ENCODE results near the gene ARL2BP. TPM values are rescaled to one million over a fixed set of nuclear protein-coding genes. Genes with fewer than 3 reads are reported as not detected.

ARL2BP gene
- total and polyA plus RNA-seq, 10 of the 15 experiments (the other 5 are each of a cell fraction or from before 2014, with no cell fraction given): 12.5 to 56.6 (median 29.7) TPM

DNA sequence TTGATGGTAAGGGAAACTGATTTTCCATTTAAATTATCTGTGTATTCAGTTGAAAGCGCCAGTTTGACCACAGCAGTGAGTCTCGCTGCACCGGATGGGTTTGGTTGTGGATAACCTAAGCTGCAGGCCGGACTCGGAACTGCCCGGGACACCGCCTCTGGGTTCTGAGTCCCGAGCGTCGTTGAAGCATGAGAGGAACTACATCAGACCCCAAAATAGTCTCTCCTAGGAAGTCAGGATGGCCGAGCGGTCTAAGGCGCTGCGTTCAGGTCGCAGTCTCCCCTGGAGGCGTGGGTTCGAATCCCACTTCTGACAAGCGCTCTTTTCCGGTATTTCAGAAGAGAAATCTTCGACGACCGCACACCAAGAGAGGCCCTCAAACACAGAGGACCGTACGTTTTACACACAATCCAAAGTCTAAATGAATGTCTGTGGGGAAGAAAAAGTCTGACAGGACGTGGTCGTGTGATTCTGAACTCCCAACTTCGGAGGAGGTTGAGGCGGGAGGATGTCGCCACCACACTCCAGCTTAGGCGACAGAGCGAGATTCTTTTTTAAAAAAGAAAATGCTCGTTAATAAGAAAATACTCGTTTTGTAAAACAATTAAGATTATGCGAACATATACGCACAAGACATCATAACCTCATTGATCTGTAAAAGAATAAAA, 54.8 kb downstream of the ARL2BP start (continued):
- TF ChIP-seq, protein P1, sequence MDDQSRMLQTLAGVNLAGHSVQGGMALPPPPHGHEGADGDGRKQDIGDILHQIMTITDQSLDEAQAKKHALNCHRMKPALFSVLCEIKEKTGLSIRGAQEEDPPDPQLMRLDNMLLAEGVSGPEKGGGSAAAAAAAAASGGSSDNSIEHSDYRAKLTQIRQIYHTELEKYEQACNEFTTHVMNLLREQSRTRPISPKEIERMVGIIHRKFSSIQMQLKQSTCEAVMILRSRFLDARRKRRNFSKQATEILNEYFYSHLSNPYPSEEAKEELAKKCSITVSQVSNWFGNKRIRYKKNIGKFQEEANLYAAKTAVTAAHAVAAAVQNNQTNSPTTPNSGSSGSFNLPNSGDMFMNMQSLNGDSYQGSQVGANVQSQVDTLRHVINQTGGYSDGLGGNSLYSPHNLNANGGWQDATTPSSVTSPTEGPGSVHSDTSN (IDR thresholded peaks at IDR 0.05; ENCODE audit: insufficient replicate concordance, low read depth, low read length): no peak
- TF ChIP-seq ATF7 (IDR thresholded peaks at IDR 0.05; ENCODE audit: low read depth) (peak; percentile 77), SRF (IDR thresholded peaks at IDR 0.05; ENCODE audit: low read depth in 2 of 2, low read length in 2 of 2) (no peak), SMAD5 (IDR thresholded peaks at IDR 0.05; ENCODE audit: low read depth) (no peak), NFIC (IDR thresholded peaks at IDR 0.05; ENCODE audit: low read depth, low read length) (no peak), ZNF622 (IDR thresholded peaks at IDR 0.05) (no peak), PML (IDR thresholded peaks at IDR 0.05; ENCODE audit: low read length) (no peak), CHD1 (IDR thresholded peaks at IDR 0.05; ENCODE audit: low read depth, low read length) (0 out of 2 replicates have a peak, but pooled peaks have one; percentile 50), SUZ12 (IDR thresholded peaks at IDR 0.05; ENCODE audit: unreplicated experiment) (no peak), BMI1 (IDR thresholded peaks at IDR 0.05; ENCODE audit: borderline replicate concordance) (no peak), RUNX3 (IDR thresholded peaks at IDR 0.05; ENCODE audit: low read length) (no peak), ETV6 (conservative IDR thresholded peaks at IDR 0.05 in 1 of 2, IDR thresholded peaks at IDR 0.05 in 1 of 2; ENCODE audit: borderline replicate concordance in 1 of 2, low read depth in 1 of 2) (no peak; a peak in 1 of 4 replicates), EGR1 (IDR thresholded peaks at IDR 0.05; ENCODE audit: borderline replicate concordance in 1 of 2, low read depth in 2 of 2, low read length in 2 of 2) (0 out of 3 replicates have a peak, but pooled peaks of 1 of the 2 experiments have one; percentile 22), ZSCAN29 (IDR thresholded peaks at IDR 0.05) (peak; percentile 94), POLR2A (IDR thresholded peaks at IDR 0.05; ENCODE audit: low read depth, low read length) (peak; percentile 56), MXI1 (IDR thresholded peaks at IDR 0.05; ENCODE audit: low read depth, low read length) (peak; percentile 69; the same call in 1 of the 2 replicates), EED (IDR thresholded peaks at IDR 0.05; ENCODE audit: low read depth) (peak; percentile 73; the same call in 1 of the 2 replicates)
- TF ChIP-seq, protein P2, sequence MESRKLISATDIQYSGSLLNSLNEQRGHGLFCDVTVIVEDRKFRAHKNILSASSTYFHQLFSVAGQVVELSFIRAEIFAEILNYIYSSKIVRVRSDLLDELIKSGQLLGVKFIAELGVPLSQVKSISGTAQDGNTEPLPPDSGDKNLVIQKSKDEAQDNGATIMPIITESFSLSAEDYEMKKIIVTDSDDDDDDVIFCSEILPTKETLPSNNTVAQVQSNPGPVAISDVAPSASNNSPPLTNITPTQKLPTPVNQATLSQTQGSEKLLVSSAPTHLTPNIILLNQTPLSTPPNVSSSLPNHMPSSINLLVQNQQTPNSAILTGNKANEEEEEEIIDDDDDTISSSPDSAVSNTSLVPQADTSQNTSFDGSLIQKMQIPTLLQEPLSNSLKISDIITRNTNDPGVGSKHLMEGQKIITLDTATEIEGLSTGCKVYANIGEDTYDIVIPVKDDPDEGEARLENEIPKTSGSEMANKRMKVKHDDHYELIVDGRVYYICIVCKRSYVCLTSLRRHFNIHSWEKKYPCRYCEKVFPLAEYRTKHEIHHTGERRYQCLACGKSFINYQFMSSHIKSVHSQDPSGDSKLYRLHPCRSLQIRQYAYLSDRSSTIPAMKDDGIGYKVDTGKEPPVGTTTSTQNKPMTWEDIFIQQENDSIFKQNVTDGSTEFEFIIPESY (IDR thresholded peaks at IDR 0.05): no peak; the same call in 1 of the 2 replicates
- TF ChIP-seq, protein P3, sequence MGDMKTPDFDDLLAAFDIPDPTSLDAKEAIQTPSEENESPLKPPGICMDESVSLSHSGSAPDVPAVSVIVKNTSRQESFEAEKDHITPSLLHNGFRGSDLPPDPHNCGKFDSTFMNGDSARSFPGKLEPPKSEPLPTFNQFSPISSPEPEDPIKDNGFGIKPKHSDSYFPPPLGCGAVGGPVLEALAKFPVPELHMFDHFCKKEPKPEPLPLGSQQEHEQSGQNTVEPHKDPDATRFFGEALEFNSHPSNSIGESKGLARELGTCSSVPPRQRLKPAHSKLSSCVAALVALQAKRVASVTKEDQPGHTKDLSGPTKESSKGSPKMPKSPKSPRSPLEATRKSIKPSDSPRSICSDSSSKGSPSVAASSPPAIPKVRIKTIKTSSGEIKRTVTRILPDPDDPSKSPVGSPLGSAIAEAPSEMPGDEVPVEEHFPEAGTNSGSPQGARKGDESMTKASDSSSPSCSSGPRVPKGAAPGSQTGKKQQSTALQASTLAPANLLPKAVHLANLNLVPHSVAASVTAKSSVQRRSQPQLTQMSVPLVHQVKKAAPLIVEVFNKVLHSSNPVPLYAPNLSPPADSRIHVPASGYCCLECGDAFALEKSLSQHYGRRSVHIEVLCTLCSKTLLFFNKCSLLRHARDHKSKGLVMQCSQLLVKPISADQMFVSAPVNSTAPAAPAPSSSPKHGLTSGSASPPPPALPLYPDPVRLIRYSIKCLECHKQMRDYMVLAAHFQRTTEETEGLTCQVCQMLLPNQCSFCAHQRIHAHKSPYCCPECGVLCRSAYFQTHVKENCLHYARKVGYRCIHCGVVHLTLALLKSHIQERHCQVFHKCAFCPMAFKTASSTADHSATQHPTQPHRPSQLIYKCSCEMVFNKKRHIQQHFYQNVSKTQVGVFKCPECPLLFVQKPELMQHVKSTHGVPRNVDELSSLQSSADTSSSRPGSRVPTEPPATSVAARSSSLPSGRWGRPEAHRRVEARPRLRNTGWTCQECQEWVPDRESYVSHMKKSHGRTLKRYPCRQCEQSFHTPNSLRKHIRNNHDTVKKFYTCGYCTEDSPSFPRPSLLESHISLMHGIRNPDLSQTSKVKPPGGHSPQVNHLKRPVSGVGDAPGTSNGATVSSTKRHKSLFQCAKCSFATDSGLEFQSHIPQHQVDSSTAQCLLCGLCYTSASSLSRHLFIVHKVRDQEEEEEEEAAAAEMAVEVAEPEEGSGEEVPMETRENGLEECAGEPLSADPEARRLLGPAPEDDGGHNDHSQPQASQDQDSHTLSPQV (IDR thresholded peaks at IDR 0.05): no peak
- TF ChIP-seq, protein P4, sequence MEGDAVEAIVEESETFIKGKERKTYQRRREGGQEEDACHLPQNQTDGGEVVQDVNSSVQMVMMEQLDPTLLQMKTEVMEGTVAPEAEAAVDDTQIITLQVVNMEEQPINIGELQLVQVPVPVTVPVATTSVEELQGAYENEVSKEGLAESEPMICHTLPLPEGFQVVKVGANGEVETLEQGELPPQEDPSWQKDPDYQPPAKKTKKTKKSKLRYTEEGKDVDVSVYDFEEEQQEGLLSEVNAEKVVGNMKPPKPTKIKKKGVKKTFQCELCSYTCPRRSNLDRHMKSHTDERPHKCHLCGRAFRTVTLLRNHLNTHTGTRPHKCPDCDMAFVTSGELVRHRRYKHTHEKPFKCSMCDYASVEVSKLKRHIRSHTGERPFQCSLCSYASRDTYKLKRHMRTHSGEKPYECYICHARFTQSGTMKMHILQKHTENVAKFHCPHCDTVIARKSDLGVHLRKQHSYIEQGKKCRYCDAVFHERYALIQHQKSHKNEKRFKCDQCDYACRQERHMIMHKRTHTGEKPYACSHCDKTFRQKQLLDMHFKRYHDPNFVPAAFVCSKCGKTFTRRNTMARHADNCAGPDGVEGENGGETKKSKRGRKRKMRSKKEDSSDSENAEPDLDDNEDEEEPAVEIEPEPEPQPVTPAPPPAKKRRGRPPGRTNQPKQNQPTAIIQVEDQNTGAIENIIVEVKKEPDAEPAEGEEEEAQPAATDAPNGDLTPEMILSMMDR (IDR thresholded peaks at IDR 0.05 in 2 of 3, conservative IDR thresholded peaks at IDR 0.05 in 1 of 3; ENCODE audit: control insufficient read depth in 2 of 3, extremely low read depth in 1 of 3, insufficient read depth in 1 of 3, low read depth in 3 of 3, low read length in 3 of 3): no peak; a peak in 2 of 6 replicates
